Activated naive CD8-positive, alpha-beta T cell treated with anti-CD3 and anti-CD28 coated beads, Interleukin-2, amount 50 U/mL, for 24 hours (primary cell): ENCODE data around the gene SETDB2.

Experiments
- ATAC-seq: fragments of 150-1000 bp; cut with Tn5 transposase; one replicate; pipeline ENCODE4 v1.10.0; 2021
- DNase-seq: peaks from one replicate; pipeline ENCODE4 v3.0.0; 2021
- H3K27ac Mint-ChIP-seq: one replicate; pipeline ENCODE4 v1.8.0; 2021; ENCODE audit warnings: mild to moderate bottlenecking, mixed read lengths
- H3K27me3 Mint-ChIP-seq: one replicate; pipeline ENCODE4 v1.8.0; 2021; ENCODE audit warnings: mixed read lengths
- H3K36me3 Mint-ChIP-seq: one replicate; pipeline ENCODE4 v1.8.0; 2021; ENCODE audit warnings: low read depth, mixed read lengths
- H3K4me1 Mint-ChIP-seq: one replicate; pipeline ENCODE4 v1.8.0; 2021; ENCODE audit warnings: mixed read lengths
- H3K4me3 Mint-ChIP-seq: one replicate; pipeline ENCODE4 v1.8.0; 2021; ENCODE audit warnings: mild to moderate bottlenecking, moderate library complexity, mixed read lengths
- H3K9me3 Mint-ChIP-seq: one replicate; pipeline ENCODE4 v1.8.0; 2021; ENCODE audit warnings: mixed read lengths

SETDB2 gene, protein sequence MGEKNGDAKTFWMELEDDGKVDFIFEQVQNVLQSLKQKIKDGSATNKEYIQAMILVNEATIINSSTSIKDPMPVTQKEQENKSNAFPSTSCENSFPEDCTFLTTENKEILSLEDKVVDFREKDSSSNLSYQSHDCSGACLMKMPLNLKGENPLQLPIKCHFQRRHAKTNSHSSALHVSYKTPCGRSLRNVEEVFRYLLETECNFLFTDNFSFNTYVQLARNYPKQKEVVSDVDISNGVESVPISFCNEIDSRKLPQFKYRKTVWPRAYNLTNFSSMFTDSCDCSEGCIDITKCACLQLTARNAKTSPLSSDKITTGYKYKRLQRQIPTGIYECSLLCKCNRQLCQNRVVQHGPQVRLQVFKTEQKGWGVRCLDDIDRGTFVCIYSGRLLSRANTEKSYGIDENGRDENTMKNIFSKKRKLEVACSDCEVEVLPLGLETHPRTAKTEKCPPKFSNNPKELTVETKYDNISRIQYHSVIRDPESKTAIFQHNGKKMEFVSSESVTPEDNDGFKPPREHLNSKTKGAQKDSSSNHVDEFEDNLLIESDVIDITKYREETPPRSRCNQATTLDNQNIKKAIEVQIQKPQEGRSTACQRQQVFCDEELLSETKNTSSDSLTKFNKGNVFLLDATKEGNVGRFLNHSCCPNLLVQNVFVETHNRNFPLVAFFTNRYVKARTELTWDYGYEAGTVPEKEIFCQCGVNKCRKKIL

DNA sequence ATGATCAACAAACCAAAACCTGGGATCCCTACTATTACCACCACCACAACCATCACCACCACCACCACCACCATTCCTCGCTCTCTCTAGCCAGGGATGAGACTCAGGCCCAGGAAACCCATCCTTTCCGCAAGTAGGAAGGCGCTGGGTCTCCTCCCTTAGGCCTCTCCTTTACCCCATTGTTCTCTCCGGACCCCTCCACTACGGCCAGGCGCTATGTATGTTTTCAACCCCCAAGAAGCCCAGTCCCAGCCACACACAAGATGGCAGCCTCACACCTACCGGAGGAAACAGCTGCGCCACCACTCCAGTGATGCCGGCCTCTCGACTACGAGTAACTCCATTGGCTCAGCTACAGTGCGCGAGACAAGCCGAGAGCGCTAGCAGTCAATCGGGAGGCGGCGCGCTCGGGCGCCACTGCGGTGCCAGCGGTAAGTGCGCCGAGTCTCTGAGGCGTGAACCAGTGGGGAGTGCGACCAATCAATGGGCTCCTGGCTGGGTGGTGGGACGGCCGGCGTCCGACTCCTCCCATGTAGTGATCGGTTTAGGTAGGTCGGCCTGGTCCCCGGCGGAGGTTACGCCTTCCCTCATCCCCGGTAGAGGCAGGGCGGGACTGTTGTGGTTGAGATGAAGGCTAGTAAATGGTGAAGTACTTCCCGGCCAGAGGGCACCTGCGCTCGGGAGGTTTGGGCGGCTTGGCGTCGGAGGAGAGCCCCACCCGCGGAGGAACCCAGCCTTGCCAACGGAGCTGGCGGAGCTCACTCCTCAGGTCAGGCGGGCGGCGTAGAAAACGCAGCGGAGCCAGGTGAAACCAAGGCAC, at the start of gene SETDB2, which contains the start of gene CAB39L:
SETDB2 (plus strand) TSS at position 571 of the 820 bp plus-strand sequence. CDS start 7,620 bp downstream, outside the sequence.
CAB39L (minus strand) TSS at position 361 of the 820 bp plus-strand sequence. CDS start 61,154 bp downstream, outside the sequence.
- peak; percentile 97 for DNase-seq
- H3K4me1 Mint-ChIP-seq = peaks cover 69% of the 10 kb centered on the region
- ATAC-seq = peak; percentile 97
- no peaks in the 10 kb centered on the region for H3K9me3 Mint-ChIP-seq
- peak within 1 kb of the TSS; percentile 100 for H3K4me3 Mint-ChIP-seq
- H3K36me3 Mint-ChIP-seq = peaks cover 13% of the 10 kb centered on the region
- H3K27ac Mint-ChIP-seq = peak within 1 kb of the TSS; percentile 98
- no peaks in the 10 kb centered on the region for H3K27me3 Mint-ChIP-seq

DNA sequence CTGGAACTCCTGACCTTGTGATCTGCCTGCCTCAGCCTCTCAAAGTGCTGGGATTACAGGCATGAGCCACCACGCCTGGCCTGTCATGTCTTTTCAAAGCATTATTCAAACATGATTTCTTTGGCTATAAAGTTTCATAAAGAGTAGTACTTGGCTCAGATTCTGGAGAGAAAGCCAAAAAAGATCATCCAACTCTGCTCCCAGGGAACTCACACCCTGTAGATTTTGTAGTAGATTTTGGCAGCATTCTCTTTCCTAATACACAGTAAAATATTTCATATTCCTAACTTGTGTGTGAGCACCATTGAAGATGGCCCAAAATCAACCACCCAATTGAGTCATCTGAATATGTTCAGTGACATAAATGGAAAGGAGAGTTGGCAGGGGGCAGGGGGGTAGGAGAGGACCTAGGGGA, 48.6 kb upstream of the SETDB2 start:
- Mint-ChIP-seq H3K4me3 (no peak overlapping the region), H3K4me1 (no peaks in the 10 kb centered on the region), H3K27me3 (no peaks in the 10 kb centered on the region), H3K27ac (no peak overlapping the region), H3K9me3 (no peaks in the 10 kb centered on the region), H3K36me3 (no peaks in the 10 kb centered on the region)
- ATAC-seq (no peak), DNase-seq (no peak)

DNA sequence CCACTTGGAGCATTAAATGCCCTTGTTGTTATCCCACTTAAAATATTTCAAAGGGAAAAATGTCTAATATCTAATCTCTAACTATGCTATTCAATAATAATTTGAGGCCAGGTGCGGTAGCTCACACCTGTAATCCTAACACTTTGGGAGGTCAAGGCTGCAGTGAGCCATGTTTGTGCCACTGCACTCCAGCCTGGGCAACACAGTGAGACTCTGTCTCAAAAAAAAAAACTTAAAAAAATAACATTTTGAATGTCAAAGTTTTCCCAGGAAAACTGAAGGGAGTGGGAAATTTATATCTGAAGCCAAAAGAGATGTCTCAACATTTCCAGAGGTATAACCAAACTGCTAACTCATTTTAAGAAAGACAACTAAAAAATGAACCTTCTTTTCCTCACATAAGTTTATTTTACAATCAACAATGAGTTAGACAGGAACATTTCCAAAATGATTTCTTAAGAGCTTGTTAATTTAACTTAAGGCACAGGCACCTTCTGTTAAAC, 48.1 kb upstream of the SETDB2 start:
- Mint-ChIP-seq H3K4me3 (no peak overlapping the region), H3K27ac (no peak overlapping the region), H3K36me3 (no peaks in the 10 kb centered on the region), H3K9me3 (no peaks in the 10 kb centered on the region), H3K4me1 (no peaks in the 10 kb centered on the region), H3K27me3 (no peaks in the 10 kb centered on the region)
- DNase-seq (no peak), ATAC-seq (no peak)

DNA sequence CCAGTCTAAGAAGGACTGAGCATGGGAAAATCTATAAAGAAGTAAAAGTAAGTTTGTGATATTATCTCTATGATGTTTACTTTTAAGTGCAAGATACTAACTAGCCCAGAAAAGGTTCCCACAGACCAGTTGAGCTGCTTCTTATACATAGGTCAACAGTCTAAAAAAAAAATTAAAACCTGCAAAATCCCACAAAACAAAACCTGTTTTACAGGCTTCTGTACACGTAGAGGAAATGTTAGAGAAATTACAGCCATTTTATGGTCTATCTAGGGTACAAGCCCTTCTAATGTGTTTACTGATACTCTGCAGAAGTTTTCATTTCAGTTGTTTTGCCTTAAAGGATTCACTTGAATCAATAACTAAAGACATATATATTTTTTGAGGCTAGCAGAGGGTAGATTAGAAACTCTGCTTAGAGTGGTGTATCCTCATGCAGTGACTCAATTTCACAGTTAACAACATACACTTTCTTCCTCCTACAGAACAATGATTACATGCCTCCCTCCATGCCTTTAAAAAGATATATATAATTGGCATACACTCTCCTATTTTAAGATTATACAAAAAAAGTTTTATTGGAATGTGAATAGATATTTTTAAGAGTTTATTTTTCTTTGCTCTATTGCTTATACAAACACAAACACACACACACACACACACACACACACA, 44.1 kb upstream of the SETDB2 start:
- Mint-ChIP-seq H3K36me3 (peaks cover 8% of the 10 kb centered on the region), H3K9me3 (peaks cover 11% of the 10 kb centered on the region), H3K27ac (no peak overlapping the region), H3K27me3 (no peaks in the 10 kb centered on the region), H3K4me1 (no peaks in the 10 kb centered on the region), H3K4me3 (no peak overlapping the region)
- ATAC-seq = no peak
- no peak for DNase-seq

DNA sequence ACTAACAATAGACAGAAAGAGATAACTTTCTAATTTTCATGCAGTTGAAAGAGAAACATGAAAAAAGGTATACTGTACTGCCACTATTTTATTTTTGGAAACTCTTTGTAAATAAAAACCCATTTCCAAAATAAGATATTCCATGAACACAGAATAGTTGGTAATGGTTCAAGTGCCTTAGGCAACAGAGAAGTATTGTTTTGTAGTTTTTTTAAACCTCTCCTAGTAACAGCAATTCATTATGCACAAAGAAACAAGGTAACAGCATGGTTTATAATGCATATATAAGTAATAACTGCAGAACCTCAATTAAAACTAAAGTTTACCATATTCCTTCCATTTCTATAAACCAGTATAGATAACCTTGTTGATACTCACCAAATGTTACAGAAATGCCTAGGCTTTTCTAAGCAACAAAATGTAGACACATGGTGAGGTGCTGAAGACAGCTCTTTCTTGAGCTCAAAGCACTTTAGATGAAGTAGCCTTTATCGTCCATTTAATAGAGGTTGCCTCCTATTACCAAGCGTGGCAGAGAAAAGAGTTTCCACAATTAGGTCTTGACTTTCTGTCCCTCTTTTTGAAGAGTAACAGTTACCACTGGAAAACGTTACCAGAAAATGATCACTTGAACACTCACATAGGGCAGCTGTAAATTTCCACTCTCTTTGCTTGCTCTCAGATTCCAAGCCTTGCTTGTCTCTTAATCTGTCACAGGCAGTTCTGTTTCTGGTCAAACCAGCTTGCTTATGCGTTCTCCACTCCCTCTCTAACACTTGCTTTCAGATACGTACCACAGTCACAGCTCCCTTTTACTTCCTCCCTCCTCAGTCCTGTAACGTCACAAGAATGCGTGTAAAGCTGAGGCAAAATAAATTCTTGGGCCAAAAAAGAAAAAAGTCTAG, 43.1 kb upstream of the SETDB2 start:
- H3K4me1 Mint-ChIP-seq = no peaks in the 10 kb centered on the region
- H3K27me3 Mint-ChIP-seq = no peaks in the 10 kb centered on the region
- H3K9me3 Mint-ChIP-seq = peaks cover 17% of the 10 kb centered on the region
- H3K4me3 Mint-ChIP-seq = no peak overlapping the region
- ATAC-seq = no peak
- peak overlapping the region; percentile 1 for H3K27ac Mint-ChIP-seq
- H3K36me3 Mint-ChIP-seq = peaks cover 14% of the 10 kb centered on the region
- no peak for DNase-seq

DNA sequence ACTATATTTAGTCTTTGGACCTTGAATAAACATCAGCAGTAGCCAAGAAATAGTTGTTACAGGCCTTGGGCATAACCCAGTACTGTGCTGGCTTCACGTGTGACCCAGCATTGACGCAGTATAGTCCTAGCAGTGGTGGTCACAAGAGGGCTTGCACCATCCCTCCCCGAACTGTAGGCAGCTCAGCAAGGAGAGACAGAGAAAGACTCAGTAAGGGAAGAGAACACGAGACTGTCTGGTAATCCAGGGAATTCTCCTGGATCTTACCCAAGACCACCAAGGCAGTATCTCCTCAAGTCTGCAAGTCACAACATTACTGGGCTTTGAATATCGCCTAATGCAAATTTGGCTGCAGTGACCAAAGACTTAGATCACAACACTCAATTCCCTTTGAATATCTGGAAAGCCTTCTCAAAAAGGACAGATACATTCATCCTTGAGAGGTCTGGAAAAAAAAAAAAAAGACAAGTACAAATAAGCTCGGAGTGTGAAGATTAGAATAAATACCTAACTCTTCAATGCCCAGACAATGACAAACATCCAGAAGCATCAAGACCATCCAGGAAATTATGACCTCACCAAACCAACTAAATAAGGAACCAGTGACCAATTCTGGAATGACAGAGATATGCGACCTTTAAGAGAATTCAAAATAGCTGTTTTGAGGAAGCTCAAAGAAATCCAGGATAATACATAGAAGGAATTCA, 39.9 kb upstream of the SETDB2 start:
- ATAC-seq (no peak), DNase-seq (no peak)
- Mint-ChIP-seq H3K27ac (no peak overlapping the region), H3K36me3 (peaks cover 14% of the 10 kb centered on the region), H3K27me3 (no peaks in the 10 kb centered on the region), H3K4me3 (no peak overlapping the region), H3K9me3 (peaks cover 17% of the 10 kb centered on the region), H3K4me1 (no peaks in the 10 kb centered on the region)

DNA sequence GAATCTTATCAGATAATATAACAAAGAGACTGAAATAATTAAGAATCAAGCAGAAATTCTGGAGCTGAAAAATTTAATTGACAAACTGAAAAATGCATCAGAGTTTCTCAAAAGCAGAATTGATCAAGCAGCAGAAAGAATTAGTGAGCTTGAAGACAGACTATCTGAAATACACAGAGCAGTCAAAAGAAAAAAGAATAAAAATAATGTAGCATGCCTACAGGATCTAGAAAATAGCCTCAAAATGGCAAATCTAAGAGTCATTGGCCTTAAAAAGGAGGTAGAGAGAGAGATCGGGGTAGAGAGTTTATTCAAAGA, 39.4 kb upstream of the SETDB2 start:
- H3K9me3 Mint-ChIP-seq = peaks cover 17% of the 10 kb centered on the region
- ATAC-seq = no peak
- no peak overlapping the region for H3K4me3 Mint-ChIP-seq
- no peaks in the 10 kb centered on the region for H3K4me1 Mint-ChIP-seq
- H3K27me3 Mint-ChIP-seq = no peaks in the 10 kb centered on the region
- peaks cover 14% of the 10 kb centered on the region for H3K36me3 Mint-ChIP-seq
- DNase-seq = no peak
- no peak overlapping the region for H3K27ac Mint-ChIP-seq

DNA sequence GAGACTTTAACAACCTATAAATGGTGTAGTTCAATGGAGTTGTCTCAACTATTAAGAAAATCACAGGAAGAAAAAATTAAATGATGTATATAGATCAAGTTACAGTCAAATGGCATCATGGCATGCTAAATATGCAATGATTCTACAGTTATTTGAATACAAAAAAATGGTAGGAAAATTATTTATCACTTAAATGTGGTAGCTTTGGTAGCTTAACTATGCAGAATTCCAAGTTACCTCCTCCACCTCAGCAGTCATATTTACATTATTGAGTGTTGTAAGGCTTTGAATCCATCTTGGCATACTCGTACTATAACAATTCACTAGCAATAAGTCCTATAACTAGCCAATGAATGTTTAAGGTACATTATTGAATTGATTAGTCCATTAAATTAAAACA, 37.0 kb upstream of the SETDB2 start:
- H3K36me3 Mint-ChIP-seq = peaks cover 14% of the 10 kb centered on the region
- ATAC-seq (no peak), DNase-seq (no peak)
- no peaks in the 10 kb centered on the region for H3K27me3 Mint-ChIP-seq
- no peak overlapping the region for H3K27ac Mint-ChIP-seq
- no peak overlapping the region for H3K4me3 Mint-ChIP-seq
- H3K9me3 Mint-ChIP-seq = peaks cover 17% of the 10 kb centered on the region
- H3K4me1 Mint-ChIP-seq = no peaks in the 10 kb centered on the region

DNA sequence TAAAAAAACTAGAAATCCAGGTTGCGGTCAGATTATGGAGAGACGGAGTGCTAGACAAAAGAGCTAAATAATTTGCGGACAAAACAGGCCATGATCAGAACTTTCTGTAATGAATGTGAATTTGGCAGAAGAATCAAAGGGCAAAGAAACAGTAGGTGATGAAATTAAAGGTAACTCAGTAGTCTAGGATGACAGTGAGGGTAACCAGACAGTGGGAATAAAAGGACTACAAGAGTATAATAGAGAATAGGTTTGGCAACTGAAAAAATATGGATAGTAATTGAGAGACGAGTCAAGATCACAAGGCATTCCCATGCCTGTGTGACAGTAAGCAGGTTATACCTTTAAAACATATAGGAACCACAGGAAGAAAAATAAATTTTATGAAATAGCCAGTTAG, 36.1 kb upstream of the SETDB2 start:
- no peak overlapping the region for H3K4me3 Mint-ChIP-seq
- no peak for ATAC-seq
- no peaks in the 10 kb centered on the region for H3K27me3 Mint-ChIP-seq
- DNase-seq = no peak
- no peaks in the 10 kb centered on the region for H3K4me1 Mint-ChIP-seq
- H3K9me3 Mint-ChIP-seq = peaks cover 17% of the 10 kb centered on the region
- no peak overlapping the region for H3K27ac Mint-ChIP-seq
- peaks cover 14% of the 10 kb centered on the region for H3K36me3 Mint-ChIP-seq

DNA sequence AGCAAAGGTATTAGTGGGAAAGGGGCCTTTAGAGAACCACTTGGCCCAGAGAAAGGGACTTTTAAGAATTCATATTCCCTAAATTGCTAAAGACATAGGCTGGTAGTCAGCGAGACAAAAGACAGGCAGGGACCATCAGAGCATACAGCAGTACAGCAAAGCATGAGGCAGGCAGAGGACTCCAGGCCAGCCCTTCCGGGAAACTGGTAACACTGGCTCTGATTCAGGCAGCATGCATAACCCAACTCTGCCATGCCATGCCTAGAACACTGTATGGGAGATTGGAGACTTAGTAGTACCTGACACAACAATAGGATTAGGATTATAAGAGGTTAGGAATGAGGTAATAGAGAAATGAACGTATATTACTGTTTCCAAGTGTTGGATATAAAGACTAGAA, 35.1 kb upstream of the SETDB2 start:
- DNase-seq (no peak), ATAC-seq (no peak)
- H3K4me3 Mint-ChIP-seq = no peak overlapping the region
- H3K36me3 Mint-ChIP-seq = peaks cover 8% of the 10 kb centered on the region
- no peaks in the 10 kb centered on the region for H3K4me1 Mint-ChIP-seq
- no peak overlapping the region for H3K27ac Mint-ChIP-seq
- peaks cover 10% of the 10 kb centered on the region for H3K9me3 Mint-ChIP-seq
- no peaks in the 10 kb centered on the region for H3K27me3 Mint-ChIP-seq

DNA sequence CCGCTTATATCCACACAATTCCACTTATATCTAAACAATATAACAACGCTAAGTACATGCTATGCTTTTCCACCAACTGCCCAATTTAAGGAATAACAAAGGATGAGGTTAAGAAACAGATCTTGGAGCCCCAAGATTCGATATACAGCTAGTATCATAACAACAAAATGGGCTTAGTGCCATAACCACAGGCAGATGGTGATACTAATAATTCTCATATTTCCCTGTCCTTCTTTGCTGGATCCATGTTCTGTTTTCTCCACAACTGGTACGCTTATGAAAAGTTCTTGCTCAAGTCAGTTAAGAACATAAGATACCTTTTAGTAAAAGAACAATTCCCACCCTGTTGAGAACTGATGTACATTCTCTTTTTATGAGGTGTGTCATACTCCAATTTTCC, 34.1 kb upstream of the SETDB2 start:
- peaks cover 6% of the 10 kb centered on the region for H3K9me3 Mint-ChIP-seq
- no peak overlapping the region for H3K4me3 Mint-ChIP-seq
- no peaks in the 10 kb centered on the region for H3K4me1 Mint-ChIP-seq
- no peaks in the 10 kb centered on the region for H3K27me3 Mint-ChIP-seq
- DNase-seq (no peak), ATAC-seq (no peak)
- H3K36me3 Mint-ChIP-seq = peaks cover 5% of the 10 kb centered on the region
- H3K27ac Mint-ChIP-seq = no peak overlapping the region

DNA sequence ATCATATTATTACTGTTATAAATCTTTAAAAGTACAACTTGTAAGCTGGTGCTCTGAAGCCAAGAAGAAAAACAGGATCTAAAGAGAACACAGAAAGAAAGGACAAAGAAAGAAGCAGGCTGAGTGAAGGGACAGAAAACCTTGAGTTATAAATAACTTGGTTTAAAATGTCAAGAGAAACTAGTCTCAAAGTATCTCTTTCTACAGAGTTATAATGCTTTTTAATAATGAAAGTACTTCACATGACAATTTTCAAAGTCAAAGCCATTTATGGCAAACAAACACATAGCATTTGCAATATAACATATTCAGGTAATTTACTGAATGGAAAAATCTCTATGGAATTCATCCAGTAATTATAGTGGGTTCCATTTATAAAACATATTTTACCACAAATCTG, 33.6 kb upstream of the SETDB2 start:
- Mint-ChIP-seq H3K4me3 (no peak overlapping the region), H3K36me3 (peaks cover 2% of the 10 kb centered on the region), H3K27me3 (no peaks in the 10 kb centered on the region), H3K4me1 (no peaks in the 10 kb centered on the region), H3K9me3 (peaks cover 5% of the 10 kb centered on the region), H3K27ac (no peak overlapping the region)
- ATAC-seq (no peak), DNase-seq (no peak)

DNA sequence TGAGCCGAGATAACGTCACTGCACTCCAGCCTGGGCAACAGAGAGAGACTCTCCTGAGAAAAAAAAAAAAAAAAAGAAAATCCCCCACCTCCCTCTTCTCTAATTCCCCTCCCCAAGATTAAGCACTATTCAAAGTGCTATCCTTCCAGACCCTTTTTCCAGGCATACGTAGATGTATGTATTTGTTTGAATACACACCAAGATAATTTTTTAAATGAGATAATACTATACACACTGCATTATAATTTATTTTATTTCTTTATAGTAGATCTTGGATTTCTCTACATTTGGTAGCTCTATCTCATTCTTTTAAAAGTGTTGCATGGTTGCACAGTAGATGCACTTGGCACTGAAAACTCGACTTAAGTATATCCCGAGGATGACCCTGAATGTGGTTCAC, 32.7 kb upstream of the SETDB2 start:
- Mint-ChIP-seq H3K4me3 (no peak overlapping the region), H3K4me1 (no peaks in the 10 kb centered on the region), H3K27ac (no peak overlapping the region), H3K9me3 (no peaks in the 10 kb centered on the region), H3K27me3 (no peaks in the 10 kb centered on the region), H3K36me3 (no peaks in the 10 kb centered on the region)
- no peak for ATAC-seq
- no peak for DNase-seq
